Peyer's patch (tissue), 4 donors: ENCODE data around the gene ODF2L. TPM values are rescaled to one million over a fixed set of nuclear protein-coding genes. Genes with fewer than 3 reads are reported as not detected.

Experiments
- DNase-seq, 3 donors: peaks; one replicate each; pipeline ENCODE4 v3.0.0-alpha.2; 2017 to 2019
- H3K27ac ChIP-seq, 4 donors: fragments of 200-600 bp; sonication (generic); one replicate each; pipeline ENCODE4 v1.5.1; 2016 to 2019
- H3K27me3 ChIP-seq, 2 donors: fragments of 200-600 bp; sonication (generic); one replicate each; pipeline ENCODE4 v1.5.1; 2019
- H3K36me3 ChIP-seq, 3 donors: fragments of 200-600 bp; sonication (generic); one replicate each; pipeline ENCODE4 v1.5.1; 2016 to 2019
- H3K4me1 ChIP-seq, 4 donors: fragments of 200-600 bp; sonication (generic); one replicate each; pipeline ENCODE4 v1.5.1; 2016 to 2019
- H3K4me3 ChIP-seq, 4 donors: fragments of 200-600 bp; sonication (generic); 1 replicate in 3 of 4; 2 replicates in 1 of 4; pipeline ENCODE4 v1.5.1; 2016 to 2019; ENCODE audit warnings: mild to moderate bottlenecking in 1 of 4
- H3K9me3 ChIP-seq, 4 donors: fragments of 200-600 bp; sonication (generic); one replicate each; pipeline ENCODE4 v1.5.1; 2016 to 2019; ENCODE audit warnings: mild to moderate bottlenecking in 1 of 4
- CTCF ChIP-seq, 6 experiments: fragments of 450-650 bp in 4 of 6; fragments of 200-600 bp in 2 of 6; sonication (generic) in 1 of 6; IDR thresholded peaks; one replicate each; pipeline ENCODE4 v1.5.1; 2017 to 2019; ENCODE audit warnings: antibody characterized with exemption in 6 of 6, mild to moderate bottlenecking in 3 of 6, moderate library complexity in 1 of 6
- POLR2A ChIP-seq, 2 donors: fragments of 450-650 bp; IDR thresholded peaks; one replicate each; pipeline ENCODE4 v1.5.1; 2017; ENCODE audit warnings: antibody characterized with exemption in 2 of 2, mild to moderate bottlenecking in 2 of 2, moderate library complexity in 2 of 2
- total RNA-seq, 4 donors: library from RNA; depleted of rRNA; stranded (reverse); fragments of >200 nt; gene quantifications; one replicate each; pipeline ENCODE4 v1.1.0, GENCODE V29; 2016

ODF2L gene
- total RNA-seq, 4 donors from 2014 or later, result 29.8 to 225 (median 46.5) TPM

- Histone ChIP-seq H3K36me3 (no peaks in the 10 kb centered on the region), H3K27me3 (no peaks in the 10 kb centered on the region), H3K27ac (no peak overlapping the region), H3K4me3 (no peak overlapping the region), H3K4me1 (no peaks in the 10 kb centered on the region), H3K9me3 (no peaks in the 10 kb centered on the region)
- DNase-seq, result no peak
- TF ChIP-seq CTCF (IDR thresholded peaks at IDR 0.05), result no peak
- no peak for TF ChIP-seq POLR2A (IDR thresholded peaks at IDR 0.05)
Measured at GRCh38 chr1:86339014-86339812, 56.9 kb downstream of the ODF2L start.

- no peak for TF ChIP-seq POLR2A (IDR thresholded peaks at IDR 0.05)
- TF ChIP-seq CTCF (IDR thresholded peaks at IDR 0.05), result no peak
- Histone ChIP-seq H3K27me3 (no peaks in the 10 kb centered on the region), H3K4me3 (no peak overlapping the region), H3K9me3 (no peaks in the 10 kb centered on the region), H3K36me3 (no peaks in the 10 kb centered on the region), H3K27ac (no peak overlapping the region), H3K4me1 (no peaks in the 10 kb centered on the region)
- DNase-seq, result no peak
Measured at GRCh38 chr1:86335916-86336315, 60.2 kb downstream of the ODF2L start.

- H3K36me3 ChIP-seq, result no peaks in the 10 kb centered on the region
- TF ChIP-seq POLR2A (IDR thresholded peaks at IDR 0.05) (no peak), CTCF (IDR thresholded peaks at IDR 0.05) (no peak)
- H3K27me3 ChIP-seq, result no peaks in the 10 kb centered on the region
- no peak for DNase-seq
- H3K4me1 ChIP-seq, result no peaks in the 10 kb centered on the region
- H3K9me3 ChIP-seq, result no peaks in the 10 kb centered on the region
- H3K4me3 ChIP-seq, result no peak overlapping the region
- H3K27ac ChIP-seq, result no peak overlapping the region
Measured at GRCh38 chr1:86325264-86325663, 70.9 kb downstream of the ODF2L start.

GRCh38 chr1:86324130-86324822, 71.8 kb downstream of the ODF2L start:
- no peak overlapping the region for H3K4me3 ChIP-seq
- no peak for TF ChIP-seq POLR2A (IDR thresholded peaks at IDR 0.05)
- no peak for TF ChIP-seq CTCF (IDR thresholded peaks at IDR 0.05)
- no peak overlapping the region for H3K27ac ChIP-seq
- no peaks in the 10 kb centered on the region for H3K36me3 ChIP-seq
- H3K27me3 ChIP-seq, result no peaks in the 10 kb centered on the region
- no peaks in the 10 kb centered on the region for H3K9me3 ChIP-seq
- no peak for DNase-seq
- H3K4me1 ChIP-seq, result no peaks in the 10 kb centered on the region

- no peak for TF ChIP-seq CTCF (IDR thresholded peaks at IDR 0.05)
- TF ChIP-seq POLR2A (IDR thresholded peaks at IDR 0.05), result no peak
- no peaks in the 10 kb centered on the region for H3K4me1 ChIP-seq
- DNase-seq, result no peak
Measured at GRCh38 chr1:86322241-86322640, 73.9 kb downstream of the ODF2L start.

More at GRCh38 chr1:86322241-86322640, 73.9 kb downstream of the ODF2L start:
- H3K4me3 ChIP-seq, result no peak overlapping the region
- H3K36me3 ChIP-seq, result no peaks in the 10 kb centered on the region
- no peaks in the 10 kb centered on the region for H3K9me3 ChIP-seq
- no peaks in the 10 kb centered on the region for H3K27me3 ChIP-seq
- no peak overlapping the region for H3K27ac ChIP-seq
